Head of caudate nucleus (tissue), 42 donors: Measurements from ENCODE around the gene CDX2.
"Not testable (repeated sequence)": the region's sequence is repeated elsewhere in the genome, so short reads cannot be mapped to it uniquely, and the experiment has no call there.

Experiments used
- DNase-seq, 42 donors: peaks; one replicate each; pipeline versions ENCODE4 v3.0.0 to v3.0.0-alpha.2; 2020 to 2021; ENCODE audit warnings: mixed read lengths in 7 of 42
- intact Hi-C: fragments of 100-400 bp; cut with DNase I; formaldehyde crosslinking; loops from one replicate; pipeline ENCODE4 v1.15.0; 2022

The CDX2 gene

DNA sequence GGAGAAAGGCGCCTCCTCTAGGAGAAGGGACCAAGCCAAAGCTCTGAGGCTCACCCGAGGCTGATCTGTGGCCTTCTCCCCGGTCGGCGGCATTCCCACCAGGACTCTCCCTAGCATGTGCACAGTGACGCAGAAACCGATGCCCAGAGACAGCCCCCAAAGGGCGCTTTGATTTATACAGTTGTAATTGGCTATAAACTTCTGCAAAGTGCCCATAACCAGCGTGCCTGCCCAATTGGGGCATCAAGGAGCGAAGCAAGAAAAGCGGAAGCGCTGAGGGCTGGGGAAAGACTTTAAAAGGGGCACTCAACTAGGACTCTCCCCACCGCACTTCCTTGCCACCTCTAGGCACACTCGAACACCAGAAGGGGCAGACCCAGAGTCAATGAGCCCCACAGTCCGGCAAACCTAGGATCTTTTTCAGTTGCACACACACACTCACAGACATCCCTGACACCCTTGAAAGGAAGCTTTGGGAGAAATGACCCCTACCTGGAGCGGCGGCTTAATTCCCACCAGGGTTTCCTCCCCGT is 1.8 kb downstream of the CDX2 start:
- intact Hi-C loops: no loop called here
- DNase-seq: peak in 1 of 42 donors; percentile 12

DNA sequence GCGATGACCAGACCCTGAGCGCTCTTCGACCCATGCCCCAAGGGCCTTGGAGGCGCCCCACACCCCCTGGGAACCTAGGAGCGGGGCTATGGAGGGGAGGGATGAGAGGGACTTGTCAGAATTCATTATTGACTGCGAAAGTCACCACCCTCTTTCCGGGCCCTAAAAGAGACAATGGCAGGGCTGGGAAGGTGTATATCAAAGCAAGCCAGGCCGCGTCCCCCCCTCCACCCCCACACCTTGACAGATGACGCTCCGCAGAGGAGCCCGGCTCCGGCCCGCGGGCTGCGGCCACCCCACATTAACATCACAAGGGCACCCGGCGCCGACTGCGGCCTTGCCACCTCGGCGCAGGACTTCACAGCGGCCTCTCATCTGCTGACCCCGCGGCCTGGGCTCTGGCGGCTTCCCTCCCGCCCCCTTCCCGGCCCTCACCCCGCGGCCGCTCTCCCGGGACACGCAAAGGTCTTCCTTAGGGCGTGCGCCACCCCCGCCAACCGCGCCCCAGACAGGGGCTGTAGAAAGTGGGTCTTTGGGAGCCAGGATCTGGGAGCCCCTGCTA is 2.4 kb downstream of the CDX2 start:
- intact Hi-C loops: no loop called here
- peak in 1 of 42 donors; percentile 14 for DNase-seq

GRCh38 chr13:27965740-27966640 is 3.1 kb downstream of the CDX2 start:
- intact Hi-C loops: no loop called here
- DNase-seq: peak in 1 of 42 donors; percentile 12

DNA sequence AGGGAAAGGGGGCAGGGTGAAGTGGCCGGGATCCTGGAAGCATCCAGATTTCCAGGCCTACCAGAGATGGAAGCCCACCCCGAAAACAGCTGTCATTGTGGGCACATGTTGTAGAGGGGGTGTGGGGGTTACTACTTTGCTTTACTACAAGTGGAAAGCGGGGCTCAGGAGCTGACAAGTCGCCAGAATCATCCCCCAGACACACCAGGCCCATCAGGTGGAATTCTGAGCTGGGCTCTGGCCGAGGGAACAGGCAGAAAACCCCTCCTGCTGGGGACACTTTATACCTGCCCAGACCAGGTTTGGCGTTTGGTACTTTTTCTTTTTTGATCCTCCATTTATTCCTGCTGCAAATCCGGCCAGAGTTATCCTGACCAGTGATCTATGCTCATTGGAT is 3.8 kb downstream of the CDX2 start:
- peak in 1 of 42 donors; percentile 5 for DNase-seq
- intact Hi-C loops: no loop called here

- intact Hi-C loops: no loop called here
- DNase-seq: peak in 1 of 42 donors; percentile 14
These were observed 4.3 kb downstream of the CDX2 start for GRCh38 chr13:27964741-27965323.

DNA sequence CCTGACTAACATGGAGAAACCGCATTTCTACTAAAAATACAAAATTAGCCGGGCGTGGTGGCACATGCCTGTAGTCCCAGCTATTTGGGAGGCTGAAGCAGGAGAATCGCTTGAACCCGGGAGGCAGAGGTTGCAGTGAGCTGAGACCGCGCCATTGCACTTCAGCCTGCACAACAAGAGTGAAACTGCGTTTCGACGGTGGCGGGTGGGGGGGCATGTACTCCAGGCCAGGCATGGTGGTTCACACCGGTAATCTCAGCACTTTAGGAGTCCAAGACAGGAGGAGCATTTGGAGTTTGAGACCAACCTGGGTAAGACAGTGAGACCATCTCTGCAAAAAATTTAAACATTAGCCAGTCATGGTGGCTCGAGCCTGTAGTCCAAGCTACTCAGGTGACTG is 4.9 kb downstream of the CDX2 start:
- intact Hi-C loops: not testable (repeated sequence)
- peak in 1 of 42 donors; percentile 13 for DNase-seq

- intact Hi-C loops: no loop called here
- no peak for DNase-seq
These were observed 5.6 kb downstream of the CDX2 start for GRCh38 chr13:27963491-27963890.

- DNase-seq: peak in 1 of 42 donors; percentile 9
- intact Hi-C loops: no loop called here
These were observed 6.1 kb downstream of the CDX2 start for GRCh38 chr13:27962982-27963381.

DNA sequence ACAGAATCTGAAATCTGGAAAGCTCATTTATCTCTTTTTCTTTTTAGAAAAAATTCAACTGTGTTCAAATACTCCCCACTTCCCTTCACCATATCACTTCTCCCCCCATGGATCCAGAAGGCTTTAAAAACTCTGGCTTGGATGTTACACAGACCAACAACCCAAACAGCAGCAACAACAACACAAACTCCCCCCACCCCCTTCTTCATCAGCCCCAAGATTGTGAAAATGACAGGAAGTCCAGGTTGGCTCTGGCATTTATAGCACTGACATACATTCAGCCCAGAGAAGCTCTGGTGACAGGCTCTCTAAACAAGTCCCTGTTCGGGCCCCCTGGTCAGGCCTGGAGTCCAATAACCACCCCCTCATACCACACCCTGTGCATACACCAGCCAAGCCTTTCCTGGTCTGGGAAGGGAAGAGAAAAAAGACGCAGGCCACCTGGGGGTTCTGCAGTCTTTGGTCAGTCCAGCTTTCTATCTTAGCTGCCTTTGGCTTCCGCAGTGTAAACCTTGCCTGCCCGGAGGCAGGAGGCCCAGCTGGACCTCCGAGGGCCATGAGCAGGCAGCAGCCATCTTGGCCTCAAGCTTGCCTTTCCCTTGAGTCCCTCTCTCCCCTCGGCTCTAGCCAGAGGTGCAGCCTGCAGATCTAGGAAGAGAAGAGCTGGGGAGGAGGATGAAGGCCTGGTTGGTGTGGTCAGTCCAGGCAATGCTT is 6.8 kb downstream of the CDX2 start:
- intact Hi-C loops: no loop called here

GRCh38 chr13:27961227-27962085 is 7.7 kb downstream of the CDX2 start:
- intact Hi-C loops: no loop called here

More for the DNA sequence above, 6.8 kb downstream of the CDX2 start:
- peak in 1 of 42 donors; percentile 15 for DNase-seq

GRCh38 chr13:27960362-27961226 is 8.5 kb downstream of the CDX2 start:
- intact Hi-C loops: no loop called here

More at GRCh38 chr13:27961227-27962085, 7.7 kb downstream of the CDX2 start:
- DNase-seq: peak in 1 of 42 donors; percentile 26

GRCh38 chr13:27959976-27960361 is 9.1 kb downstream of the CDX2 start:
- intact Hi-C loops: no loop called here
- no peak for DNase-seq

More at GRCh38 chr13:27960362-27961226, 8.5 kb downstream of the CDX2 start:
- DNase-seq: peak in 17 of 42 donors; percentile 12 to 60 (median 26)

DNA sequence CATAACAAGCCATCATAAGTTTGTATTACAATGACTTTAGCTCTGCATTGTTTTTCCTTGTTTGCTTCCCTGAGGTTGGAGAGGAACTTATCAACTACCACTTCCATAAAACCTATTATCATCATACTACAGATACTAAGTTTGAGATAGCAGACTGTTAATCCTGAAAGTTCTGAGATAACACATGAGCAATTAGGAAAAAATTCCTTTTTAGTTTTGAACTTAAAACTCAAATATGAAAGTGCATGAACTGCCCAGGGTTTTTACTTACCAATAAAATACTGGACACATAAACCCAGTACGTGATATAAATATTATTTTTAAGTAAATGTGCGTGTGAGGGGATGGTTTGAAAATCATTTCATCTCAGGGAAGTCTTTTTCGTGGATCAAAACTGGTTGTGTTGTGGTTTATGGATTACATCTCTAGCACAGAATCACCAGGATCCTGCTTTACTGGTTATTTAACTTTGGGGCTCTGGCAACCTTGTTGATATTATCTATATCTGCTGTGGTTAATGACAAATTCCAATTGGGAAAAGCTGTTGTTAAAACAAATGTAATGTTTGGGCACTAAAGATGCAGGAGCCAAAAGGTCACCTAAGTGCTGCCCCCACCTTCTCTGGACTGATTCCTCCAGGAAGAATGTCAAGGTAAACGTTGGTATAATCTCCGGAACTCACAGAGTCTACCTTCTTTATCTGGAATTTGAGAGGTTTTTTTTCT is 12.4 kb downstream of the CDX2 start:
- DNase-seq: no peak
- intact Hi-C loops: no loop called here

DNA sequence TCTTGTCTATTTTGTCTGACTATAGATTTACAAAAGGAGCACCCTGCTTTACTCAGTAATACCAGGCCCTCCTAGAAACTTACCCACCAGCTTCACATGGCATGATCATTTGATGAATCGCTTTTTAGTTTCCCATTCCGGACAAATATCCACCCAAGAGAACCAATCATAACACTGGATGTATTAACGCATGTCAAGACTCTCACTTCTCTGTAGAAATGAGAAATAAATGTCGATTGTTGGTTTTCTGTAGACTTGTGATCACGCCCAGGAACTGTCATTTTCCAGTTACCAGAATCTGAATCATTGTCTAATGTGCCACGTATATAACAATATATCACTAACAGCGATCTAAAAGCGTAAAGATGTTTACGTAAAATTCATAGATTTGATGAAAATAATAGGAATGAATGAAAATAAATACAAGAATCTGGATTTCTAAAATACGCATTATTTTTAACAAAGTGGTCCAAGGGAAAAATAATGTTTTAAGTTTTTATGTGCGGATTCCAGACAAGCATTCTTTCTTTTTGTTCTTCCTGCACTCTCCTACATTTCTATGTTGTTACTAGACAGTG is 14.0 kb downstream of the CDX2 start:
- intact Hi-C loops: no loop called here
- no peak for DNase-seq

GRCh38 chr13:27954406-27954851 is 14.7 kb downstream of the CDX2 start:
- peak in 1 of 42 donors; percentile 34 for DNase-seq
- intact Hi-C loops: no loop called here
